Uterus (tissue), 2 donors: ENCODE data around the gene RCOR2.

ENCODE experiments used
- POLR2A ChIP-seq, 2 donors: fragments of 450-650 bp; IDR thresholded peaks; one replicate each; pipeline ENCODE4 v1.6.1; 2016; ENCODE audit warnings: antibody characterized with exemption in 2 of 2, mild to moderate bottlenecking in 1 of 2, moderate library complexity in 1 of 2
- TF ChIP-seq, protein P1 (sequence below), 4 experiments: fragments of 200-600 bp in 2 of 4; fragments of 450-650 bp in 2 of 4; sonication (generic) in 2 of 4; IDR thresholded peaks; one replicate each; pipeline ENCODE4 v1.5.1; 2016 to 2019; ENCODE audit warnings: antibody characterized with exemption in 4 of 4, mild to moderate bottlenecking in 2 of 4, moderate library complexity in 1 of 4

DNA sequence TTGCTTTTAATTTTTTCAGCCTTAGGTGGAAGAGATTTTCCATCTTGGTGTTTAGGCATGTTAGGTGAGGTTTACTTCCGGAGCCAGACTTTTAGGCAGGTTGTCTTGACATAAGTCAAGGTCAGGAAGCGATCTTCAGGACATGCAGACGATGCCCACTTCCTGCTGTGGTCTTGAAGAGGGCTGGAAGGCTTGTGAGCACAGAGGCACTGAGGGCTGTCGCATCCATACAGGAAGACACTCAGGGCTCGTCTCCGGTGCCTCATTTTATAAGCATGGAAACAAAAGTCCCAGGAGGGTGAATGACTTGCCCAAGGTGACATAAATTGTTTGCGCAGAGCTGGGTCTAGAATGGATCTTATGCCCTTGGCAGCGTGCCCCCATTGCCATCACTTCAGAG lies 47.3 kb downstream of the RCOR2 start:
- TF ChIP-seq, protein P1, sequence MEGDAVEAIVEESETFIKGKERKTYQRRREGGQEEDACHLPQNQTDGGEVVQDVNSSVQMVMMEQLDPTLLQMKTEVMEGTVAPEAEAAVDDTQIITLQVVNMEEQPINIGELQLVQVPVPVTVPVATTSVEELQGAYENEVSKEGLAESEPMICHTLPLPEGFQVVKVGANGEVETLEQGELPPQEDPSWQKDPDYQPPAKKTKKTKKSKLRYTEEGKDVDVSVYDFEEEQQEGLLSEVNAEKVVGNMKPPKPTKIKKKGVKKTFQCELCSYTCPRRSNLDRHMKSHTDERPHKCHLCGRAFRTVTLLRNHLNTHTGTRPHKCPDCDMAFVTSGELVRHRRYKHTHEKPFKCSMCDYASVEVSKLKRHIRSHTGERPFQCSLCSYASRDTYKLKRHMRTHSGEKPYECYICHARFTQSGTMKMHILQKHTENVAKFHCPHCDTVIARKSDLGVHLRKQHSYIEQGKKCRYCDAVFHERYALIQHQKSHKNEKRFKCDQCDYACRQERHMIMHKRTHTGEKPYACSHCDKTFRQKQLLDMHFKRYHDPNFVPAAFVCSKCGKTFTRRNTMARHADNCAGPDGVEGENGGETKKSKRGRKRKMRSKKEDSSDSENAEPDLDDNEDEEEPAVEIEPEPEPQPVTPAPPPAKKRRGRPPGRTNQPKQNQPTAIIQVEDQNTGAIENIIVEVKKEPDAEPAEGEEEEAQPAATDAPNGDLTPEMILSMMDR (IDR thresholded peaks at IDR 0.05): no peak
- no peak for TF ChIP-seq POLR2A (IDR thresholded peaks at IDR 0.05)
